Measurements from ENCODE around the gene SOWAHC.
"Not testable (repeated sequence)": the region's sequence is repeated elsewhere in the genome, so short reads cannot be mapped to it uniquely, and the experiment has no call there.

The SOWAHC gene

DNA sequence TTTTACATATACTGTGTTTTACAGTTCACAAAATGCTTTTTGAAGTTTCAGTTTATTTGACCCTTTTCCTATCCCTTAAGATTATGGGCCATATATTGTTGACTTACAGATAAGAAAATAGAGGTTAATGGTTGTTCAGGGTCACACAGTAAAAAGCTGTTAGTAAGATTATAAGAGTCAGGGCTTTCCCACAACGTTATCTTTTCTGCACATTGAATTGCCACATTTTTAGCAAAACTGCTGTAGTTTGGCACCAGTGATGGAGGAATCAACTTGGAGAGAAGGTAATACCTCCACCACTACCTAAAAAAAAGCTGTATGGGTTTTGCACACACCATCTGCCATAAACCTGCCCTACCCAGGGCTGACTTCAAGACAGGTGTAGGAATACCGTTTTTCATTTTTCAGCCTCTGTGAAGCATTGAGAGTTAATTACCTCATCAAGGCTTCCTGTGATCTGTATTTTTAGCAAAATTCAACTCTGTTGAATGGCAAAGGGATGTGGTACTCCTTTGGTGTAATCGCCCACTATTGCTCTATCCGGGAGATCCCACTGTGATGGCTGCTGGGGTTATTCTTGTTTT, 5.0 kb downstream of the SOWAHC start:
- TF ChIP-seq, protein P1, sequence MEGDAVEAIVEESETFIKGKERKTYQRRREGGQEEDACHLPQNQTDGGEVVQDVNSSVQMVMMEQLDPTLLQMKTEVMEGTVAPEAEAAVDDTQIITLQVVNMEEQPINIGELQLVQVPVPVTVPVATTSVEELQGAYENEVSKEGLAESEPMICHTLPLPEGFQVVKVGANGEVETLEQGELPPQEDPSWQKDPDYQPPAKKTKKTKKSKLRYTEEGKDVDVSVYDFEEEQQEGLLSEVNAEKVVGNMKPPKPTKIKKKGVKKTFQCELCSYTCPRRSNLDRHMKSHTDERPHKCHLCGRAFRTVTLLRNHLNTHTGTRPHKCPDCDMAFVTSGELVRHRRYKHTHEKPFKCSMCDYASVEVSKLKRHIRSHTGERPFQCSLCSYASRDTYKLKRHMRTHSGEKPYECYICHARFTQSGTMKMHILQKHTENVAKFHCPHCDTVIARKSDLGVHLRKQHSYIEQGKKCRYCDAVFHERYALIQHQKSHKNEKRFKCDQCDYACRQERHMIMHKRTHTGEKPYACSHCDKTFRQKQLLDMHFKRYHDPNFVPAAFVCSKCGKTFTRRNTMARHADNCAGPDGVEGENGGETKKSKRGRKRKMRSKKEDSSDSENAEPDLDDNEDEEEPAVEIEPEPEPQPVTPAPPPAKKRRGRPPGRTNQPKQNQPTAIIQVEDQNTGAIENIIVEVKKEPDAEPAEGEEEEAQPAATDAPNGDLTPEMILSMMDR (IDR thresholded peaks at IDR 0.05; ENCODE audit: low read depth, low read length) = no peak
- H3K4me3 ChIP-seq (ENCODE audit: low read depth, low read length) = no peak overlapping the region

DNA sequence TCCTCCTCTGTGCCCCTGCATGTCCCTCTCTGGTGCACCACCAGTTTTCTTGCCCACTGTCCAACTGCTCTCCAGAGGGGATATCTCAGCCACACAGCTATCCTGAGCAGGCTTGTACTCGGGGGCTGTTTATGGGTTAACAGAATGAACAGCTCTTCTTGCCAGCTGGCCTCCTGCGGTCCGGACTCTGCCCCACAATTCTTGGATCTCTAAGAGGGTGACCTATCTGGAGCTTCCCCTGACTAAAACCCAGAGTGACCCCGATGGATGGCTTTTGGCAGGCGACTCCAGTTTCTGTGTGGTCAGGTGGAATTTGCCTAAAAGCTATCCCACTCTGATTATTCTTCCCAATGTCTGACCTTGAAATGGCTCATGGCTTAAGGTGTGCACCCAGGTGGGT, 9.1 kb downstream of the SOWAHC start:
- TF ChIP-seq, protein P1 (IDR thresholded peaks at IDR 0.05; ENCODE audit: low read depth, low read length) = no peak

DNA sequence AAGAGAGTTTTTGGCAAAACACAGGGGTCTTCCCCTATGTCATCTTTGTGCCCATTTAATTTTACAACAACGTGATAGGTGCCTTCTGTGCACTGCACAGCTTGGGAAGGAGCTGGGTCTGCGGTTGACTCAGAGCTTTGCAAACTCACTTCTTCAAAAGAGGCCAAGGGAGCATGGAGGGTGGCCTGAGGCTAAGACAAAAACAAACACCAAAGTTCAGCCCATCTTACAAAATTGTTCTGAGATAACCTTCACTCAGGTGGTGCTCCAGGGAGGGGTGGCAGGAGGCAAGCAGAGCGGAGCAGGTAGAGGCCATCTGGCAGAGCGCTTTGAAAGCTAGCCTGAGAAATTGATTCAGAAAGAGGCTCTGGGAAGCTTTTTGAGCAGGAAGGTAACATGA, 9.8 kb downstream of the SOWAHC start:
- TF ChIP-seq, protein P1 (IDR thresholded peaks at IDR 0.05; ENCODE audit: low read depth, low read length) = no peak

More for the DNA sequence above, 9.1 kb downstream of the SOWAHC start:
- no peak overlapping the region for H3K4me3 ChIP-seq (ENCODE audit: low read depth, low read length)

DNA sequence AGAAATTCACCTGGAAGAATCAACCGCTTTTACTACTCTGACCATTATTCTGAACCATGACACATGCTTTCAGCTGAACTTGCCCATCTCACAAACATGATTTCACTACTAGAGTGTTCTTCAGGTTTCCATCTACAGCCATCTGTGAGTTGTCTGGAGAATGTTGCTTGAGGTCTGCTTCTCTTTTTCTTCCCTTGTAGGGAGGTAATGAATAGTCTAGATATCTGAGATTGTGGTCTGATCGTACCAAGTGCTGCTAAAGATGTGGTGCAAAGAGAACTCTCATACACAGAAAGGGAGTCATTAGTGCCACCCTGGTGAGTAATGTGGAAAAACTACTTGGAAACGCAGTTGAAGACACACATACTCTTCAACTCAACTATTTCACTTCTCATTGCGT, 10.2 kb downstream of the SOWAHC start:
- H3K4me3 ChIP-seq (ENCODE audit: low read depth, low read length) = no peak overlapping the region
- TF ChIP-seq, protein P1 (IDR thresholded peaks at IDR 0.05; ENCODE audit: low read depth, low read length) = no peak

More for the DNA sequence above, 9.8 kb downstream of the SOWAHC start:
- no peak overlapping the region for H3K4me3 ChIP-seq (ENCODE audit: low read depth, low read length)

DNA sequence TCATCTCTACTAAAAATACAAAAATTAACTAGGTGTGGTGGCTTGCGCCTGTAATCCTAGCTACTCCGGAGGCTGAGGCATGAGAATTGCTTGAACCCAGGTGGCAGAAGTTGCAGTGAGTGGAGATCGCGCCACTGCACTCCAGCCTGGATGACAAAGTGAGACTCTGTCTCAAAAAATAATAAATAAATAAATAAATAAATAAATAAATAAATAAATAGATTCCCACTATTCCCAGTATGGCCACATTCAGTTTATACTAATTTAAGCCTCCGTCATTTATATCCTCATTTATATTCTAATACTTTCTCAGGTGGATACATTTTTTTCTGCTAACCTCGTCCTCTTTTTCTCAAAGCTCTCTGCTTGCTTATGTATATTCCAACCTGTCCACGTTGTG, 14.2 kb downstream of the SOWAHC start:
- not testable (repeated sequence) for H3K4me3 ChIP-seq (ENCODE audit: low read depth, low read length)

DNA sequence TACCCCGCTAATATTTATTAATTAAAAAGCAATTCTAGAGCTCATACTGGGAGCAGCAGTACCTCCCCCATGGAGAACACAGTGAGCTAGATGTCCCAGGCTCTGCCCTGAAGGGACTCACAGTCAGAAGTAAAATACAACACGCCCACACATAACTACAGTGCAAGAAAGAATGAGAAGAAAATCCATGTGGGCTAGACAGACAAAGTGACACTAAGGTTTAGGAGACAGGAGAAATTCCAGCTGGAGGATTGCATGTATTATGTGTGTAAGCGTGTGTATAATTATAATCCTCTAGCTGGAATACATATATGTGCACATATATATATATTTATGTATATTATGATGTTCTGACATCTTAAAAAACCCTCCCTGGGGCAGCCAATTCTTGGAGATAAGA, 15.7 kb downstream of the SOWAHC start:
- TF ChIP-seq, protein P1 (IDR thresholded peaks at IDR 0.05; ENCODE audit: low read depth, low read length) = no peak
- H3K4me3 ChIP-seq (ENCODE audit: low read depth, low read length) = no peak overlapping the region

DNA sequence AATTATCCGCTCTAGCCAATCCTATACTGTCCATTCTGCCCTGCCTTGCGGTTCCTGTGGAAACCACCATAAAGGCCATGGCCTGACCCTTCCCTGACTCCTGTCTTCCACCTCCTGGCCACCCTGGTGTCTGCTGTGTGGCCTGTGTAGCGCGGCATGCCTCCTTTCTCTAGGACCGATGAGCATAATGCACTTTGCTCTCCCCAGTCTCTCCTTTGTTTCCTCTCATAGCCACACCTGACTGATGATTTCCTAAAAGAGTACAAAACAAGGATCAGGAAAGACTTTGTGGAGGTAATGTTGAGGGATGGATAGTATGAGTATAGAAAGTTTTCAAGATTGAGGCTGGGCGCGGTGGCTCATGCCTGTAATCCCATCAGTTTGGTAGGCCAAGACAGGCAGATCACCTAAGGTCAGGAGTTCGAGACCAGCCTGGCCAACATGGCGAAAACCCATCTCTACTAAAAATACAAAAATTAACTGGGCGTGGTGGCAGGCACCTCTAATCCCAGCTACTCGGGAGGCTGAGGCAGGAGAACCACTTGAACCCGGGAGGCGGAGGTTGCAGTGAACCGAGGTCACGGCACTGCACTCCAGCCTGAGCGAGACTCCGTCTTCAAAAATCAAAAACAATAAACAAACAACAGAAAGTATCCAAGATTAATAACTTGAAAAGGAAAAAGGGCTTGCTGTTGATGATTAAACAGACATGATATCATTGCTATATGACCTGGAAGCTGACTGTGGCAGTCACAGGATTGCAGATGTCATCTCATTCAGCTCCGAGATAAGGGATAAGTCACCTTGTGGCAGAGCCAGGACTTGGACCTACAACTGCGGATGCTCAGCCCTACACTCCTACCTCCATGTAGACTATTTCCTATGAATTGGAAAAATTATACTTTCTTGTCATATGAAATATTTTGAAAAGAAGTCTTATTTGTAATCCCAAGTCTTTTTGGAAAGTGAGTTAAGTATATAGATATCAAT, 16.6 kb downstream of the SOWAHC start:
- no peak overlapping the region for H3K4me3 ChIP-seq (ENCODE audit: low read depth, low read length)
- TF ChIP-seq, protein P1 (IDR thresholded peaks at IDR 0.05; ENCODE audit: low read depth, low read length) = no peak
